Measurements from ENCODE around the gene KDM5C. TPM values are rescaled to one million over a fixed set of nuclear protein-coding genes. Genes with fewer than 3 reads are reported as not detected.

The KDM5C gene
- total RNA-seq, 8 experiments from 2014 or later: 36.8 to 153 (median 57.1) TPM

GRCh38 chrX:53160297-53160983 lies 64.6 kb downstream of the KDM5C start:
- in situ Hi-C loops (cut with MboI; ENCODE audit: low pct_unique_long_range_greater_than_20kb in 2 of 9, low sequenced_read_pairs in 9 of 9, unreplicated experiment in 9 of 9): no loop called here
- no peak overlapping the region for H3K4me3 ChIP-seq
- no peaks in the 10 kb centered on the region for H3K4me1 ChIP-seq (replicated peaks in 1 of 2)
- 67 to 100% (median 87%) methylated on average over 1 to 6 of the region's 6 CpGs; no CpG with 5 or more reads in 5 of the 10 experiments for WGBS, 10 experiments
- H3K27ac ChIP-seq: no peak overlapping the region
- ATAC-seq (replicated peaks in 6 of 8): no peak

GRCh38 chrX:53159184-53159583 lies 65.8 kb downstream of the KDM5C start:
- 61 to 91% (median 81%) methylated on average over 3 to 8 of the region's 11 CpGs; no CpG with 5 or more reads in 7 of the 10 experiments for WGBS, 10 experiments
- no peaks in the 10 kb centered on the region for H3K4me1 ChIP-seq (replicated peaks in 1 of 2)
- ATAC-seq (replicated peaks in 6 of 8): no peak
- no peak overlapping the region for H3K4me3 ChIP-seq
- H3K27ac ChIP-seq: no peak overlapping the region
- in situ Hi-C loops (cut with MboI; ENCODE audit: low pct_unique_long_range_greater_than_20kb in 2 of 9, low sequenced_read_pairs in 9 of 9, unreplicated experiment in 9 of 9): no loop called here

GRCh38 chrX:53156207-53156596 lies 68.8 kb downstream of the KDM5C start:
- no peak overlapping the region for H3K27ac ChIP-seq
- in situ Hi-C loops (cut with MboI; ENCODE audit: low pct_unique_long_range_greater_than_20kb in 2 of 9, low sequenced_read_pairs in 9 of 9, unreplicated experiment in 9 of 9): no loop called here
- no peak overlapping the region for H3K4me3 ChIP-seq
- ATAC-seq (replicated peaks in 6 of 8): no peak
- 80 to 100% methylated on average over 1 of the region's 2 CpGs; no CpG with 5 or more reads in 8 of the 10 experiments for WGBS, 10 experiments
- no peaks in the 10 kb centered on the region for H3K4me1 ChIP-seq (replicated peaks in 1 of 2)

GRCh38 chrX:53155512-53156206 lies 69.3 kb downstream of the KDM5C start:
- 40 to 100% (median 90%) methylated on average over 1 to 4 of the region's 8 CpGs; no CpG with 5 or more reads in 5 of the 10 experiments for WGBS, 10 experiments
- Histone ChIP-seq H3K4me3 (no peak overlapping the region), H3K27ac (no peak overlapping the region), H3K4me1 (replicated peaks in 1 of 2) (no peaks in the 10 kb centered on the region)
- no peak for ATAC-seq (replicated peaks in 6 of 8)
- in situ Hi-C loops (cut with MboI; ENCODE audit: low pct_unique_long_range_greater_than_20kb in 2 of 9, low sequenced_read_pairs in 9 of 9, unreplicated experiment in 9 of 9): no loop called here

- Histone ChIP-seq H3K27ac (no peak overlapping the region), H3K4me1 (replicated peaks in 1 of 2) (no peaks in the 10 kb centered on the region), H3K4me3 (no peak overlapping the region)
- ATAC-seq (replicated peaks in 6 of 8): no peak
- in situ Hi-C loops (cut with MboI; ENCODE audit: low pct_unique_long_range_greater_than_20kb in 2 of 9, low sequenced_read_pairs in 9 of 9, unreplicated experiment in 9 of 9): no loop called here
- 33% methylated on average over 1 of the region's 1 CpG; no CpG with 5 or more reads in 9 of the 10 experiments for WGBS, 10 experiments
These were observed 71.4 kb downstream of the KDM5C start for GRCh38 chrX:53153581-53153980.

Other genes starting within 250 kb of the KDM5C start
- gene GPR173, start 176.4 kb downstream of the KDM5C start, total RNA-seq: 10 to 100 TPM in 5 of 8 experiments, 1 to 10 TPM in 2, under 1 TPM in 1; 0.41 to 47.2 (median 22.5) TPM
- gene TSPYL2, start 142.8 kb downstream of the KDM5C start, total RNA-seq: 10 to 100 TPM; 14.9 to 66.1 (median 31.3) TPM
- gene KANTR, start 131.1 kb downstream of the KDM5C start, total RNA-seq: 10 to 100 TPM in 6 of 8 experiments, 1 to 10 TPM in 2; 7.0 to 26.9 (median 18.3) TPM
- gene IQSEC2, start 56.4 kb upstream of the KDM5C start, total RNA-seq: 10 to 100 TPM in 2 of 8 experiments, 1 to 10 TPM in 6; 1.7 to 13.9 (median 6.5) TPM
- 10 to 100 TPM; 14.7 to 49.2 (median 24.8) TPM for gene SMC1A, start 197.4 kb upstream of the KDM5C start, total RNA-seq
- gene RIBC1, start 197.7 kb upstream of the KDM5C start, total RNA-seq: 10 to 100 TPM in 1 of 8 experiments, 1 to 10 TPM in 7; 1.1 to 10.9 (median 2.5) TPM
- gene HSD17B10, start 209.2 kb upstream of the KDM5C start, total RNA-seq: 100 to 1,000 TPM in 3 of 8 experiments, 10 to 100 TPM in 5; 42.4 to 147 (median 88.9) TPM

Data from motor neuron (in vitro differentiated cells).